Activated CD4-positive, CD25-positive, alpha-beta regulatory T cell treated with anti-CD3 and anti-CD28 coated beads, Interleukin-2, amount 50 U/mL, for 24 hours (primary cell): Measurements from ENCODE around the gene DUS1L.
A peak's percentile ranks its signal among the peaks of the same experiment; 100 is the strongest.

Experiments
- ATAC-seq, 2 donors: fragments of 150-1000 bp; cut with Tn5 transposase; one replicate each; pipeline ENCODE4 v1.10.0; 2021; ENCODE audit warnings: mild to moderate bottlenecking in 1 of 2, moderate library complexity in 1 of 2

The DUS1L gene

GRCh38 chr17:82100502-82101298, 35.1 kb upstream of the DUS1L start:
- ATAC-seq: no peak

- peak in 1 of 2 donors; percentile 2 for ATAC-seq
These were observed 33.5 kb upstream of the DUS1L start for GRCh38 chr17:82098939-82099763.

GRCh38 chr17:82098169-82098938, 32.8 kb upstream of the DUS1L start, which contains the start of gene FASN:
Gene FASN (minus strand): TSS chr17:82098236. CDS start chr17:82096445, 1,791 bp downstream.
- ATAC-seq: peak; percentile 86

GRCh38 chr17:82097919-82098168, 32.2 kb upstream of the DUS1L start:
- no peak for ATAC-seq

- no peak for ATAC-seq
These were observed 31.7 kb upstream of the DUS1L start for GRCh38 chr17:82097184-82097918.

- no peak for ATAC-seq
These were observed 31.1 kb upstream of the DUS1L start for GRCh38 chr17:82096709-82097183.

GRCh38 chr17:82095777-82096708, 30.4 kb upstream of the DUS1L start:
- no peak for ATAC-seq

- ATAC-seq: no peak
These were observed 29.6 kb upstream of the DUS1L start for GRCh38 chr17:82094931-82095776.

GRCh38 chr17:82092995-82093751, 27.6 kb upstream of the DUS1L start:
- no peak for ATAC-seq

GRCh38 chr17:82092628-82092994, 27.0 kb upstream of the DUS1L start:
- no peak for ATAC-seq

- ATAC-seq: no peak
These were observed 26.5 kb upstream of the DUS1L start for GRCh38 chr17:82092094-82092586.

GRCh38 chr17:82091264-82092066, 25.9 kb upstream of the DUS1L start:
- ATAC-seq: no peak

GRCh38 chr17:82090549-82091263, 25.1 kb upstream of the DUS1L start:
- no peak for ATAC-seq

- no peak for ATAC-seq
These were observed 24.3 kb upstream of the DUS1L start for GRCh38 chr17:82089723-82090548.

- ATAC-seq: no peak
These were observed 23.5 kb upstream of the DUS1L start for GRCh38 chr17:82088838-82089722.
